Adrenal gland (tissue), 12 donors: ENCODE measurements around the gene FRMD5. TPM values are rescaled to one million over a fixed set of nuclear protein-coding genes. Genes with fewer than 3 reads are reported as not detected.

Experiments
- DNase-seq, 7 donors: peaks; one replicate each; pipeline ENCODE4 v3.0.0-alpha.2; 2019 to 2020
- H3K27ac ChIP-seq, 5 donors: fragments of 200-600 bp; sonication (generic) in 4 of 5; 1 replicate in 3 of 5; 2 replicates in 2 of 5; pipeline versions ENCODE4 v1.5.1 to v1.8.0; 2016 to 2020; ENCODE audit warnings: mild to moderate bottlenecking in 1 of 5
- H3K27me3 ChIP-seq: fragments of 200-600 bp; 2 replicates; pipeline ENCODE4 v1.8.0; 2021
- H3K36me3 ChIP-seq, 2 donors: fragments of 200-600 bp; replicated peaks in 1 of 2; 1 replicate in 1 of 2; 2 replicates in 1 of 2; pipeline versions ENCODE4 v1.5.1 to v1.8.0; 2018 to 2022
- H3K4me1 ChIP-seq, 2 donors: fragments of 200-600 bp; replicated peaks in 1 of 2; 1 replicate in 1 of 2; 2 replicates in 1 of 2; pipeline versions ENCODE4 v1.5.1 to v1.8.0; 2018 to 2021
- H3K4me3 ChIP-seq, 4 donors: fragments of 200-600 bp; sonication (generic) in 3 of 4; one replicate each; pipeline ENCODE4 v1.5.1; 2016 to 2018
- H3K9me3 ChIP-seq, 3 donors: fragments of 200-600 bp; sonication (generic) in 1 of 3; replicated peaks in 1 of 3; 1 replicate in 2 of 3; 2 replicates in 1 of 3; pipeline versions ENCODE4 v1.5.1 to v1.8.0; 2016 to 2021
- CTCF ChIP-seq, 6 experiments: fragments of 450-650 bp in 4 of 6; fragments of 200-600 bp in 2 of 6; sonication (generic) in 1 of 6; IDR thresholded peaks; 1 replicate in 5 of 6; 2 replicates in 1 of 6; pipeline versions ENCODE4 v1.5.1 to v1.8.0; 2016 to 2021; ENCODE audit warnings: antibody characterized with exemption in 6 of 6, mild to moderate bottlenecking in 2 of 6, moderate library complexity in 1 of 6
- POLR2A ChIP-seq, 2 donors: fragments of 450-650 bp; IDR thresholded peaks; one replicate each; pipeline ENCODE4 v1.6.1; 2017; ENCODE audit warnings: antibody characterized with exemption in 2 of 2, mild to moderate bottlenecking in 2 of 2, moderate library complexity in 1 of 2
- whole genome bisulfite sequencing, 4 donors: extraction: QIAGEN DNeasy Blood & Tissue Kit in 2 of 4; methylation state at CpG; one replicate each; pipeline versions ENCODE4 v1.1.5 to v1.1.7; 2013 to 2017; 5-methylcytosine and 5-hydroxymethylcytosine counted together
- intact Hi-C, 2 donors: fragments of 100-400 bp; cut with DNase I; formaldehyde crosslinking; loops; one replicate each; pipeline versions ENCODE4 v1.14.1 to v1.15.0; 2022 to 2023
- polyA plus RNA-seq, 3 donors: library from polyadenylated mRNA; stranded (reverse); fragments of 200-250 nt in 2 of 3; fragments of 350-450 nt in 1 of 3; fragmentation: Illumina TruSeq in 1 of 3; extraction: RNeasy Lipid Tissue Mini Kit (QIAGEN cat#74804) in 1 of 3; gene quantifications; one replicate each; pipeline ENCODE4 v1.2.3, GENCODE V29; 2013 to 2014
- total RNA-seq, 9 donors: library from RNA; depleted of rRNA in 4 of 9; stranded (reverse); fragments of >200 nt in 4 of 9; fragments of 120-200 nt in 1 of 9; fragmentation: NEBNext Ultra II Directional in 1 of 9; extraction: Animal tissue kit (Norgen Biotek cat#: 25700) in 1 of 9; gene quantifications; one replicate each; pipeline versions ENCODE4 v1.1.0 to v1.2.4, GENCODE V29; 2013 to 2023
- donor health status: healthy with polysubstance abuse.
- donor health status: Bipolar disorder and iron deficiency.
- donor health status: DM: yes; HTN: yes; CAD: no.
- donor health status: DM: no; HTN: no; CAD: no.
- donor health status: DM: no; HTN: no; CAD: no.
- donor health status: DM: yes; HTN: yes; CAD: no.

Gene FRMD5
- total and polyA plus RNA-seq, 12 donors = 2.9 to 53.8 (median 12.1) TPM

- intact Hi-C loops = no loop called here
- H3K4me3 ChIP-seq = no peak overlapping the region
- no peak for DNase-seq
- H3K36me3 ChIP-seq = no peaks in the 10 kb centered on the region
- H3K27ac ChIP-seq = no peak overlapping the region
- TF ChIP-seq CTCF (IDR thresholded peaks at IDR 0.05) (no peak), POLR2A (IDR thresholded peaks at IDR 0.05) (no peak)
- no peaks in the 10 kb centered on the region for H3K27me3 ChIP-seq
- WGBS, 4 donors = 94 to 97% (median 96%) methylated on average over 13 of the region's 13 CpGs
- no peaks in the 10 kb centered on the region for H3K9me3 ChIP-seq
- H3K4me1 ChIP-seq = no peaks in the 10 kb centered on the region
These were observed 206.2 kb downstream of the FRMD5 start for GRCh38 chr15:43988900-43989299.

GRCh38 chr15:43987924-43988323 lies 207.1 kb downstream of the FRMD5 start:
- no peak overlapping the region for H3K27ac ChIP-seq
- WGBS, 4 donors = 94 to 100% (median 94%) methylated on average over 1 of the region's 1 CpG; no CpG with 5 or more reads in 1 of the 4 donors
- H3K36me3 ChIP-seq = no peaks in the 10 kb centered on the region
- H3K4me3 ChIP-seq = no peak overlapping the region
- TF ChIP-seq CTCF (IDR thresholded peaks at IDR 0.05) = no peak
- intact Hi-C loops = no loop called here
- DNase-seq = no peak
- no peaks in the 10 kb centered on the region for H3K9me3 ChIP-seq
- H3K4me1 ChIP-seq = no peaks in the 10 kb centered on the region
- H3K27me3 ChIP-seq = no peaks in the 10 kb centered on the region

GRCh38 chr15:43985976-43986680 lies 208.9 kb downstream of the FRMD5 start:
- Histone ChIP-seq H3K4me1 (no peaks in the 10 kb centered on the region), H3K36me3 (no peaks in the 10 kb centered on the region), H3K9me3 (no peaks in the 10 kb centered on the region), H3K4me3 (no peak overlapping the region), H3K27ac (no peak overlapping the region), H3K27me3 (no peaks in the 10 kb centered on the region)
- 68 to 74% (median 71%) methylated on average over 7 of the region's 7 CpGs for WGBS, 4 donors
- TF ChIP-seq POLR2A (IDR thresholded peaks at IDR 0.05) = no peak
- no peak for TF ChIP-seq CTCF (IDR thresholded peaks at IDR 0.05)
- intact Hi-C loops = no loop called here
- no peak for DNase-seq

GRCh38 chr15:43981576-43981975 lies 213.5 kb downstream of the FRMD5 start:
- TF ChIP-seq POLR2A (IDR thresholded peaks at IDR 0.05) = no peak
- TF ChIP-seq CTCF (IDR thresholded peaks at IDR 0.05) = no peak
- Histone ChIP-seq H3K27ac (no peak overlapping the region), H3K4me3 (no peak overlapping the region), H3K36me3 (no peaks in the 10 kb centered on the region), H3K27me3 (no peaks in the 10 kb centered on the region), H3K9me3 (no peaks in the 10 kb centered on the region), H3K4me1 (no peaks in the 10 kb centered on the region)
- intact Hi-C loops = no loop called here
- WGBS, 4 donors = 72 to 80% (median 76%) methylated on average over 2 of the region's 2 CpGs
- no peak for DNase-seq
